Suppressor macrophage treated with lipopolysaccharide for 1 hour (primary cell): ENCODE data around the gene KIF6.
A peak's percentile ranks its signal among the peaks of the same experiment; 100 is the strongest.

ENCODE experiments used
- DNase-seq, 3 donors: peaks; one replicate each; pipeline ENCODE4 v3.0.0-alpha.2; 2020 to 2022

Gene KIF6

GRCh38 chr6:39339096-39339867 lies 385.9 kb downstream of the KIF6 start:
- peak in 1 of 3 donors; percentile 24 for DNase-seq

GRCh38 chr6:39338397-39338796 lies 386.8 kb downstream of the KIF6 start:
- DNase-seq: peak; percentile 16 to 41 (median 34)

GRCh38 chr6:39335780-39336545 lies 389.2 kb downstream of the KIF6 start:
- peak; percentile 26 to 32 (median 30) for DNase-seq

DNA sequence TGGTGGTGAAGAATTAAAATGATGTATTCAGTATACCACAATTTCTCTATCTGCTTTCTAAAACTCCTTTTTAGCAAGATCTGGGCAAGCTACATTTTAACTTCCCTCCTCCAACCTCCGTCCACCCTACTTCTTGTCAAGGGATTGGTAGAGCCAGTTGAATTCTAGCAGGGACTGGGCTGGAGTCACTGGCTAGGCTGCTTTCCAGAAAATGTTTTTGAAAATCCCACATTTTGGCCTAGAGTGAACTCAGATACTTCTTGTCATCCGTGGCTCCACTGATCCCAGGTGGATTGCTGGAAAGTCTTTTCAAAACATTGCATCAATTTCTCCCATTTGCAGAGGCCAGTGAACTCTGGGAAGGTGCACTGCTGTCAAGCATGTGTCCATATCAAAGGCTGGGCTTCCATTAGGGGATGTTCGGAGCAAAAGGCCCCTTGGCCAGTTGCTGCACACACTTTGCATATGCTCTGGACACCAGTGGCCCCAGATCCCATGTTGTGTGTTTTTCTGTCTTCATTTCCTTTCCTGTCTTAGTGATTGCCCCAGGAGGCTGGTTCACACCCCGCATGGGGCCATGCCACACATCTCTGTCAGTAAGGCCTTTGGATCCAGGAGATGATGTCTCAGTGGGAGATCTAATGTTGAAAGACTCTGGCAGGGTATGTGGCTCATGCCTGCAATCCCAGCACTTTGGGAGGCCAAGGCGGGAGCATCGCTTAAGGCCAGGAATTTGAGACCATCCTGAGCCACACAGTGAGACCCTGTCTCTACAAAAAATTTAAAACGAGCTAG lies 391.4 kb downstream of the KIF6 start:
- no peak for DNase-seq

DNA sequence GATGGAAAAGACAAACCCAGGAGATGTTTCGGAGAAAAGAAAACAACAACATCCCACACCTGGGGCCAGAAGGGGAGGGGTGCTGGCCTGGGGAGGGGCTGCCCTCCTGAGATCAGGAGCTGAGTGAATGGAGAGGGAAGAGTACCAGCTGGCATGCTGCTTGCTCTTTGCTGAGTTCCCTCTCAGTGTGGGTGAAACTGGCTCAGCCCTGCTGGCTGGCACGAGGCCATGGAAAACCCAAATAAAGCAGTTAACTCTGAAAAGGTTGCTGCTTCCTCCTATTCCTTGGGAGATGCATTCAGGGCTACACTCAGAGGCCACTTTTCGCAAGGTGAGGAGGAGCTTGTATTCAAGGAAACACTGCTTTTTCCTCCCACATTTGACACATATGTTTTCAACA lies 394.7 kb downstream of the KIF6 start:
- DNase-seq: peak; percentile 52 to 60 (median 58)

- peak; percentile 84 to 85 (median 85) for DNase-seq
Observed at GRCh38 chr6:39330057-39330456, 395.2 kb downstream of the KIF6 start.

DNA sequence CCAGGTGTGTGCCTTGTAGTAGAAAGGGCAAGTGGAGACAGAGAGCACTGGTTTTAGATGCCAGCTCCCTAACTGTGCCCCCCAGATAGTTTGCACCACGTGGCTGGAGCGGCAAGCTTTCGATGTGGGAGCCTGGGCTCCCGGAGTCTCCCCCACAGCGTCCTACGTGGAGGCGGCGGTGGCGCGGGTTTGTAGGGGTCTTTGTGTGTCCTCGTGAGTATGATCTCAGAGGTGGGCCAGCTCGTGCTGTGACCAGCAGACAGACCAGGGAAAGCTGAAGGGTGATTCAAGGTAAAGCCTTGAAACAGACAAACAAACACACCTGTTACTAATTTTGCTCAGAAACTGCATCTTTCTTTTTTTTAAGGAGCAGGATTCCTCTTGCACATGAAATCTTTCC lies 397.1 kb downstream of the KIF6 start:
- no peak for DNase-seq

DNA sequence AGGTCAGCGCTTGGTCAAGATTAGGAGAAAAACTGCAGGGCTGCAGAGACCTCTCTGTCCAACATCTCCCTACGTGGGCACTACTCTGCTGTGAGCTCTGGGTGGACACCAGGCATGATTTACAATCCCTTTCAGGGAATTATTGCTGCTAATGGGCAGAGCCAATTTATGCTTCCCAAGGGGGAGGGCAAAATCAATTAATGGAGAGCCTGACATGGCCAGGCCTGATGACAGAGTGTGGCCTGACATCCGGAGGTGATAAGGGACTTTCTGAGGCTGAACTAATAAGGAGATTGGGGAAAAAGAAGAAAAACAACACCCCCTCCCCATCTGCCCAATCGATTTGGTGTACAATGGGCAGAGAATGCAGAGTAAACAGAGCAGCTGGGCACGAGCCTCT lies 397.7 kb downstream of the KIF6 start:
- DNase-seq: no peak

DNA sequence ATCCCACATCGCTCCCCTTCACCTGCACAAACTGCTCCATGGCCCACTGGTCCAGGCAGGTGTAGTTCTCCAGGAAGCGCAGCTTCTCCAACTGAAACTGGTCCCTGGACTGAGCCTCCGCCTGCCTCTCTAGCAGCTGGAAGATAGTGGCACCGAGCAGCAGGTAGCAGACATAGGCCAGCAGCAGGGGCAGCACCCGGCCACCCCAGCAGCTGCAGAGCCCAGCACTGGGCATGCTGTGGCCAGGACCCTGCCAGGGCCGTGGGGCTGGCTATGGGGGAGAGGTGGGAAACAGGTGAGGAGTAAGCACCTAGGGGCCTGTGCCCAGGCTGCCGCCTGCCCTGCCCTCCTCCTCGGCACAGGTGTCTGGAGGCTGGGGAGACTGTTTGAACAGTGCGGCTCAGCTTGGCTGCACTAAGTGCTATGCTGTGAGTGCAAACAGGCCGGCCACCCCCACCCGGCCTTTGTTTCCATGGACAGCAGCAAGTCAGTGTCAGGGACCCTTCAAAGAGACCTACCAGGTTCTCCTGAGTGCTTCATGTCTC lies 402.8 kb downstream of the KIF6 start, which contains the start of gene KCNK16:
KCNK16 (minus strand) TSS at position 397 of the 545 bp plus-strand sequence; CDS start at position 235, 162 bp downstream.
- no peak for DNase-seq

DNA sequence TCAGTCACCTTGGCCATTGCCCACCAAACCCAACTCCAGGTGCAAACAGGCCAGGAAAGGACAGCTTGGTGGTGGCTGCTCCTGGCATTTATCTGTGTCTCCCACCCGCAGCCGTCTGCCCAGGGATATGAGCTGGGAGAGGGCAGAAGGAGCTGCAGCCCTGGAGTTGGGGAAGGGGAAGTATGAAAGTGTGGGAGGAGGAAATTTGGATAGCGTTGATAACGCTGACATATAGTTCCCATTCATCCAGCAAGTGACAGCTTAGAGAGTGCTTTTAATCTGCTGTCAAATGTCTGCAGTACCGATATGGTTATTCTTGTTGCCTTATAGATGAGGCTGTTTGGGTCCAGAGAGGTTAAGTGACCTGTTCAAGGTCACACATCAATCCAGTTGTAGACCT lies 403.4 kb downstream of the KIF6 start:
- DNase-seq: peak in 2 of 3 donors; percentile 20 to 24

DNA sequence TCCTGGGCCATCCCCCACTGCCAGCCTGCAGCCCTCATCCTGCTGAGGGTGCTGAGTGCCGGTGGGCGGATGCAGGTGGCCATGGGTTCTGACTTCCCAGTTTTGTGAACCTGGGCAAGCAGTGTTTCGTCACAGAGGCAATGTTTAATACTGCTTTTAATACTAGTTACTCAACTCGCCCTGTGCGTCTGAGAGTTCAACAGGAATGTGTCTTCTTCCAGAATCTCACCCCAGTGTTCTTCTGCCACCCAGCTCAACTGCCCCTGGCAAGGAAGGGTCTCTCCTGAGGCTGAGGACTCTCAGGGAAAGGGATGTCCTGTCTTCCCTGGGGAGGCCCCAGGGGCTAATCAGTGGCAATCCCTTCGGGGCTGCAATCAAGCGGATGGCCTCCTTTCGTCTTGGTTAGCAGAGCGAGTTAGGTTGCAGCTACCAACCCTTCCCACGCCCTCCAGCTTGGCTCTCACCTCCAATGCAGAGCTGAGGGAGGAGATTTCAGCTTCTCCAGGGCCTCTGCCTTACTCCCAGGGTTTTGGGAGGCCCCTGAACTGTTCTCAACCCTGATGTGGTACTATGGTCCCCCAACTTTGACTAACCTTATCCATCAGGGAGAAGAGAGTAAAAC lies 404.7 kb downstream of the KIF6 start:
- no peak for DNase-seq

- no peak for DNase-seq
Observed at GRCh38 chr6:39319621-39320362, 405.4 kb downstream of the KIF6 start.

DNA sequence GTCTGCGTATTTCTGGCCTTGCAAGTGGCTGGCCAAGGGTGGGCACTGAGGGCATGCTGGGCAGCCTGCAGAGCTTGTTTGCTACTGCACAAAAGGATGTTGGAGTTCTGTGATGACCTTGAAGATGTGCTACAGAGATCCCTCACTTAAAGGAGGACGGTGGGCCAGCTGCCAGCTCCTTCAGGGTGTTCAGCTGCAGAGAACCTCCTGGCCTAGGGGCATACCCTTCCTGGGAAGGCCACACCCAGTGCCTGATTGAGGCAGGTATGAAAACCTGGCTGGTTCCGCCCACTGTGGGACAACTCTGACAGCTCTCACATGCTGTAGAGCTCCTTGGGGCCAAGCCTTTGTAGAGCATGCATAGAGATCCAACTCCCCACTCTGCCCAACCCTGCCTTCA lies 408.0 kb downstream of the KIF6 start:
- DNase-seq: no peak

DNA sequence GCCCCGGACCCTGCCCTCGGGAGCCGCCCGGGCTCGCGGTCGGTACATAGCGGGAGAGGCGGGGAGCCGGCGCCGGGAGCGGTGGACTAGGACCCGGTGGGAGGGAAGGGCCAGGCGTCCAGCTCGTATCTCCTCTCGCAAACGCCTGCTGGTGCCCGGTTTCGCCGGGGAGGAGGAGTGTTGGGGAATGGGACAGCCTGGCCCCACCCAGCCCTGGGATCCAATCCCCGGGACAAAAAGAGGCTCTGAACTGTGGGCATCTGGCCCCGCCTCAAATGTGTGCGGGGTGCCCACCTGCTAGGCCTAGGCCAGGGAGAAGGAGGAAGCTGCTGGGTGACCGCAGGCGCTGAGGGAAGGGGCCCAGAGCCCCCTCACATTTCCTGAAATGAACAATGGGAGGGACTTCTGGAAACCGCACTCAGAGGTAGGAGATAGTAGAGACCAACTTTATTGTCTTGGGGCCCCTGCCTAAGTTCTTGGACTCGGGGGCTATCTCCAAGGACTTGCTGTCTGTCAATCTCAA lies 410.9 kb downstream of the KIF6 start, which contains the start of gene KCNK17:
KCNK17 (minus strand) TSS at position 147 of the 523 bp plus-strand sequence; CDS start at position 48, 99 bp downstream.
- no peak for DNase-seq

DNA sequence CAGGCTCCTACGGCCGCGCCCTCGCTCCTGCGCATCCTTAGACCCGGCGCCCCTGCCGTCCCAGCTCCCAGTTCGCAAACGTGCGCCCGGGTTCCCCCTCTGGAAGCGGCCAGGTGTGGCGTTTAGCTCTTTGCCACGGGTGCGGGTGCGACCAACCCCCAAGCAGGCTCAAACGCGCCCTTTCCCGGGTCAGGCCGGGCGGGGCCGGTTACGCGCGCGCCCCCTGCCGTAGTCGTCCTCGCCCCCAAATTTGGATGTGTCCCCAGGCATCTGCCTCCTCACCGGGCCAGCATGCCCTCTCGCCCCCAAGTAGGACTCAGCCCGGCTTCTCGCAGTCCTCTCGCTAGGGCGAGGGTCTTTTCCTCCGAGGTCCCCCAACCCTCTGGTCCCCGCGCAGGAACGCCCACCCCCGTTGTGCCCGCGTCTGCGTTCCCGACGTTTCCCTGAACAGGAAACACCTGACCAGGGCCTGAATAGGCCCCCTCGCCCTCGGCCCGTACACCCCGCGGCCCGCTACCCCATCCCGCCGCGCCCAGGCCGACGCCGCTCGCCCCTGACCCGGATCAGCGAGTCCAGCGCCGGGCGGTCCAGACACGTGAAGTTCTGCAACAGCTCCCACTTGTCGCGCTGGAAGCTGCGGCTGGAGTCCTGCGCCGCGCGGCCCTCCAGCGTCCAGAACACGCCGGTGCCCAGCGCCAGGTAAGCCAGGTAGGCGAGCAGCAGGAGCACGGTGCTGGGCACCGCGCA lies 411.5 kb downstream of the KIF6 start:
- no peak for DNase-seq

DNA sequence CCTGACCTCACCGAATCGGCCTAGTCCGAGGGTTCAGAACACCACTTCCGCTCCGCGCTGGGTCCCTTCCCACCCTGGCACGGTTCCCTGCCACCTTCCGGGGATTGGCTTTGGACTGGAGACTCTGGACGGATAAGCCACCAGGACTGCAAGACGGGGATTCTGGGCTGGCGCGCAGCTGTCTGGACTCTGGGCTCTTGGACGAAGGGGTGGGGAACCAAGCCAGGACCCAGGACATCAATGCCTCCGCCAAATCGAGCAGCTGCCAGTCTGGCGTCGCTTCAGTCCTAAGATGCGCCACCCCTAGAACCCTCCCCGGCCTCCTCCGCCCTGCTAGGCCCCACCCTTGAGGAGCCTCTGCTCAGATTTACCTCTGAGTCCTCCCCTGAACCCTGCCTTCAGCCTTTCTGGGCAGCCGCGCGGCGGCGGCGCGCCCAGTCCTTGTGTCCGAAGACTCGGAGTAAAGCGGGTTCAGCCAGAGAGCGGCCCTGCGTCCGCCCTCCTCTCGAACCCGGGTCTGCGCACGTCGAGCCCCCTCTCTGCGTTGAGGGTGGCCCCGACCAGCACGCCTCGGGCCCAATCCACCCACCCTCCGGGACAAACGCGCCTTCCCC lies 412.2 kb downstream of the KIF6 start:
- no peak for DNase-seq

DNA sequence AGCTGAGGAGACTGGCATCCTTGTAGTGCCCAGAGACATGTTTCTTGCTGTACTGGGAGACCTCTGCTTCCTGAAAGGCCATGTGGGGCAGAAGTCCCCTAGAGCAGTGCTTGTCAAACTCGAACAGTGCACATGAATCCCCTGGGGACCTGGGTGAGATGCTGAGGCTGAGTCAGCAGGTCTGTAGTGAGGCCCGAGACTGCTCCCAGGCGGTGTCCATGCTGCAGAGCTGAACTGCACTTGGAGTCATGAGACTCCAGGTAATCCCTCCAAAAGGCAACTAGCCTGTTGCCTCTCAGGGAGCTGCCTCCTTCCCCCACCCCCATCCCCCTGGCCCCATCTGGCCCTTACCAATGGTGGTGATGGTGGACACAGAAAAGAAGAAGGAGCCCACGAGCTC lies 414.7 kb downstream of the KIF6 start:
- no peak for DNase-seq

- peak; percentile 77 to 84 (median 80) for DNase-seq
Observed at GRCh38 chr6:39309942-39310531, 415.2 kb downstream of the KIF6 start.

GRCh38 chr6:39307462-39307861 lies 417.7 kb downstream of the KIF6 start:
- DNase-seq: no peak

DNA sequence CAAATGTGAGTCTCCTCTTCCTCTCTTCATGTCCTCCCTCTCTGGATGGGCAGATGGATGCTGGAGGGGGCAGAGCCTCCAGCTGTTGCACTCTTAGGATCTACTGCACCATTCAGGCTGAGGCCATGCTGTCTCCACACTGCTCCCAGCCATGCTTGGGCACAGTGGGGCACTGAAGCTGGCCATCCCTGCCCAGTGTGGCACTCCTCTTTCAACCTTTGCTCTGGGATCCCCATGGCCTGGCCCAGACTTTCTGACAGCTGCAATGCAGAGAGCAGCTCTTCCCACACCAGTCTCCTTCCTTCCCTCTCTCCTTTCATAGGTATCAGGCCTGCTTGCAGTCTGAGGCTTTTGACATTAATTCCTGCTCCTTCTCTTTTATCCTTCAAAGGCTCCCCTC lies 420.3 kb downstream of the KIF6 start:
- no peak for DNase-seq
